ENCODE data around the gene NUTM2A.
"Not testable (repeated sequence)": the region's sequence is repeated elsewhere in the genome, so short reads cannot be mapped to it uniquely, and the experiment has no call there.

NUTM2A gene

GRCh38 chr10:87280749-87281392, 55.6 kb downstream of the NUTM2A start:
- not testable (repeated sequence) for DNase-seq

All from Kasumi-1 (cell line).